Suprapubic skin (tissue), 4 donors: ENCODE data around the gene EFCAB10.

Experiments
- EP300 ChIP-seq: sonication (generic); formaldehyde crosslinking; IDR thresholded peaks from one replicate; pipeline ENCODE4 v1.6.1; 2017; ENCODE audit warnings: antibody characterized with exemption
- POLR2A ChIP-seq, 2 donors: fragments of 450-650 bp; IDR thresholded peaks; one replicate each; pipeline ENCODE4 v1.6.1; 2017; ENCODE audit warnings: antibody characterized with exemption in 2 of 2, mild to moderate bottlenecking in 2 of 2, moderate library complexity in 2 of 2
- POLR2AphosphoS5 ChIP-seq, 3 donors: sonication (generic); formaldehyde crosslinking; IDR thresholded peaks; one replicate each; pipeline ENCODE4 v1.6.1; 2017; ENCODE audit warnings: antibody characterized with exemption in 3 of 3
- TF ChIP-seq, protein P1 (sequence below), 2 donors: fragments of 200-600 bp in 1 of 2; fragments of 450-650 bp in 1 of 2; sonication (generic) in 1 of 2; IDR thresholded peaks; one replicate each; pipeline ENCODE4 v1.5.1; 2016 to 2019; ENCODE audit warnings: antibody characterized with exemption in 2 of 2, mild to moderate bottlenecking in 1 of 2, moderate library complexity in 1 of 2

DNA sequence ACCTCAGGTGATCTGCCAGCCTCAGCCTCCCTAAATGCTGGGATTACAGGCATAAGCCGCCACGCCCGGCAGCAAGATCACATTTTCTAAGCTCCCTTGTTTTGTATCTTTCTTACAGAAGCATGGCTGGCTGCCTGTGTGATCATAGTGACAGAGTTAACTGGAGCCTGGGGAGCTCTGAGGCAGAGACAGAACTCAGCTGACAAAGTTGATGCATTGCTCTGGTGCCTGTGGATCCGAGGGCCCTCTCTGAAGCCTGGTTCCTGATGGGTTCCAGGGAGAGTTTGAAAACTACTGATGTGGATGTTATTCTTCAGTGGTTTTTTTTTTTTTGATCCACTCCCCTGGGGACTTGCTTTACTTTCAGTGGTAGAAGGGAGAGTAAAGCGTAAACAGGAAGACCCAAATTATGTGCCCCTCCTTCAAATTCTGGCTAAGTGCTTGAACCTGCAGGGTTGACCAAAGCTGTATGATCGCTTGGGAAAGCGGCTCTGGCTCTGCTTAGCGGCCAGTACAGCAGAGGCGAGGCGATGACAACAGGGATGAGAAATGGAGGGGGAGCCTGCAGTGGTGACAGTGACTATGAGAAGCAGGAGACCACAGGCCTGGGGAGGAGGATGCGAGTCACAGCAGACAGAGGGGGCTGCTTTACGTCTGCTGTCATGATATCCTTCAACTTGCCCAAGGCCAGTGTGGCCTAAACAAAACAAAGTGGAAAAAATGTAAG lies 6.8 kb upstream of the EFCAB10 start:
- TF ChIP-seq, protein P1, sequence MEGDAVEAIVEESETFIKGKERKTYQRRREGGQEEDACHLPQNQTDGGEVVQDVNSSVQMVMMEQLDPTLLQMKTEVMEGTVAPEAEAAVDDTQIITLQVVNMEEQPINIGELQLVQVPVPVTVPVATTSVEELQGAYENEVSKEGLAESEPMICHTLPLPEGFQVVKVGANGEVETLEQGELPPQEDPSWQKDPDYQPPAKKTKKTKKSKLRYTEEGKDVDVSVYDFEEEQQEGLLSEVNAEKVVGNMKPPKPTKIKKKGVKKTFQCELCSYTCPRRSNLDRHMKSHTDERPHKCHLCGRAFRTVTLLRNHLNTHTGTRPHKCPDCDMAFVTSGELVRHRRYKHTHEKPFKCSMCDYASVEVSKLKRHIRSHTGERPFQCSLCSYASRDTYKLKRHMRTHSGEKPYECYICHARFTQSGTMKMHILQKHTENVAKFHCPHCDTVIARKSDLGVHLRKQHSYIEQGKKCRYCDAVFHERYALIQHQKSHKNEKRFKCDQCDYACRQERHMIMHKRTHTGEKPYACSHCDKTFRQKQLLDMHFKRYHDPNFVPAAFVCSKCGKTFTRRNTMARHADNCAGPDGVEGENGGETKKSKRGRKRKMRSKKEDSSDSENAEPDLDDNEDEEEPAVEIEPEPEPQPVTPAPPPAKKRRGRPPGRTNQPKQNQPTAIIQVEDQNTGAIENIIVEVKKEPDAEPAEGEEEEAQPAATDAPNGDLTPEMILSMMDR (IDR thresholded peaks at IDR 0.05) = no peak
- TF ChIP-seq POLR2A (IDR thresholded peaks at IDR 0.05) (no peak), POLR2AphosphoS5 (IDR thresholded peaks at IDR 0.05) (no peak), EP300 (no peak)
